NCI-H146 treated with DMSO at 0.1 percent for 48 hours (cell line): ENCODE results near the gene FOXD2.
"Not testable (repeated sequence)": the region's sequence is repeated elsewhere in the genome, so short reads cannot be mapped to it uniquely, and the experiment has no call there.

Source experiments
- DNase-seq: peaks from one replicate; lab custom pipeline; 2025; ENCODE audit not compliant: unreplicated experiment; lab: John Stamatoyannopoulos, UW

FOXD2 gene

DNA sequence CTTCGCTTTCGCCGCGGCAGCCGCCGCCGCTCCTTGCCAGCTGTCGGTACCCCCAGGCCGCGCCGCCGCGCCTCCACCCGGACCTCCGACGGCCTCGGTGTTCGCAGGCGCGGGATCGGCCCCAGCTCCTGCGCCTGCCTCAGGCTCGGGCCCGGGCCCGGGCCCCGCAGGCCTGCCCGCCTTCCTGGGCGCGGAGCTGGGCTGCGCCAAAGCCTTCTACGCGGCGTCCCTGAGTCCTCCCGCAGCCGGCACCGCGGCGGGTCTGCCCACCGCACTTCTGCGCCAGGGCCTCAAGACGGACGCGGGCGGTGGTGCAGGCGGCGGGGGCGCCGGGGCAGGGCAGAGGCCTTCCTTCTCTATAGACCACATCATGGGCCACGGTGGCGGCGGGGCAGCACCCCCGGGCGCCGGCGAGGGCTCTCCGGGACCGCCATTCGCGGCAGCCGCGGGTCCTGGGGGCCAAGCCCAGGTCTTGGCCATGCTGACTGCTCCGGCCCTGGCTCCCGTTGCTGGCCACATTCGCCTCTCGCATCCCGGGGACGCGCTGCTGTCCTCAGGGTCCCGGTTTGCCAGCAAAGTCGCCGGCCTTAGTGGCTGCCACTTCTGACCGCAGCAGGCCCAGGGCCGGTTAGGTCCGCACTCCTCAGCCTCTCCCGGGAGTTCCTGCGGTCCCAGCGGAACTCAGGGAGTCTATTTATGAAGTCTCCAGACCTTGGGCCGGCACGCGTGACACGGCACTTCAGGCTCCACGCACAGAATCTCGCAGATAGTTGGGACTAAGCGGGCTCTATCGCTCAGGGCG, 1.4 kb downstream of the FOXD2 start:
- no peak for DNase-seq

DNA sequence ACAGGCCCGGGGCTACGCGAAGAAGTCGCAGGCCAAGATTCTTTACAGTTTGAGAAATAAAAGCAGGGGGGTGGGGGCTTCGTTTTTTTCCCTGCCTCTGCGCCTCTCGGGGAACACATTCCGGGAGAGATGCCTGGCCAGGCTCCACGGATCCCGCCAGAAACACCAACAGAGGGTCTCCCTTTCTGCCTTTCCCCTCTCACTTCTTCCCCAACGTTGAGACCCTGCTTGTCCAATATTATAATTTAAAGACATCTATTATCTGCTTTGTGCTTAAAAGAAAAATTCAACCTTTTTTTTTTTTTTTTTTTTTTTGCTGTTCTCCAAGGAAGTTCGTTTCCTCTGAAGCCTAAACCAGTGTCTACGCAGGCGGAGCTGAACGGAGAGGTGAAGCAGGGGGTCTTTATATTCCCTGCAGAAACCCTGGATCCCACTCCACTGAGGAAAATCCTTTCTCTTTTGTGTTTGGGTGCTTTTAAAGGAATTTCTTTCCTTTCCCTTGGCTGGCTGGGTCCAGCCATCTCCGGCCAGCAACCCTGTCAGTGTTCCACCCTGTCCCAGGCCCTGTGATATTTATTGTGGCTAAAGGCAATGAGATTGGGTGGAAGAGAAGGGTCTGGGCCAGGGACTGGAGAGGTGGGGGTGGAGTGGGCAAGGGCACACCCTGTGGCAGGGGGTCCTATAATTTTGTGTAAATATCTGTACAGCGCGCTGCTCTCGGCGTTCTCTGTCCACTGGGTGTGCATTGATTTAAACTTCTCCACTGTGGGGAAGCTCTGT, 2.2 kb downstream of the FOXD2 start:
- no peak for DNase-seq

DNA sequence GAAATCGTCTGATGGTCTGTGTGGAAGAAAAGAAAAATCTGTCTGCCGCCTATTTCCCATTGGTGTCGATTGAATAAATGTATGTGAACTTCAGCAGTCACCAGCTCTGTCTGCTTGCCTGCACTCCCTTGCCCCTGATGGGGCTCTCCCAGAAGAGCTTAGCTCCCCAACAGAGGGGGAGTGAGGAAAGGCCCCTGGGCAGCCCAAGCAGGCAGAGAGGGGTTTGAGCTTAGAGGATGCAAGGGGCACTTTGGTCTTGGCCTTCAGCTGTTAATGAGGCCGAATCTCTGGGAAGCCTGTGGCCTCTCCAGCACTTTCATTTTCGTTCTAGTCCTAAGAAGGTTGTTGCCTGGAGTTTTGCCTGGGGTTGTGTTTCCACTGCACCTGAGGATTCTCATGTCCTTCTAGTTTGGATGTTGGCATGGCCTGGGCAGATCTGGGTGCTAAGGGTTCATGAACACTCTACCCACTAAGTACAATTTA, 2.8 kb downstream of the FOXD2 start:
- DNase-seq, result no peak

DNA sequence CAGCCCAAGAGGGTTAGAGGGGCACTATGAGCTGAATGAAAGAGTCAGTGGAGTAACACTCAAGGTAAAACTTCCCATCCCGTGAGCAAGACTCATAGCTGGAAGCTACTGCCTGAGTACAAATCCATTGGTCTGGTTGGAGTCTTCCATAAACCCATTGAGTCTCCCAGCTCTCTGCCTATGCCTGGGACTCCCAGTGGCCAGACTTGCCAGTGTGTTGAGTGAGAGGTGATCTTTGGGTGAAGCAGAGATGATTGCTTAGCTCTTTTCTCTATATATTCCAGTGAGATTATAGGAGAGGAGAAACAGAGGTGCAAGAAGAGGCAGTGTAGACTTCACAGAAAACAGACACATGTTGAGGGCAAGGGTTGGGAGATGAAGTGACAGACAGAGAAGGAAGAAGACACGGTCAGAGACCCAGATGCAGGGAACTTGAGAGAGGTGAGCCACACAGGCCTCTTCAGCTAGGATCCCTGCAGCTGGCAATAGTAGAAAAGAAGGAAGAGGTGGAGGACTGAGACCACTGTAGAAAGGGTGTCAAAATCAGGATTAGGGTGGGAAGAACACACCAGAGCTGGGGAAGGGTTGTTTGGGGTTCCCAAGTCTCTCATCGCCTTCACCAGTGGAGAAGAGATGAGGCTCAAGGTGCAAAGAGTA, 3.7 kb downstream of the FOXD2 start:
- DNase-seq, result no peak

- no peak for DNase-seq
Observed at GRCh38 chr1:47442202-47442601, 4.4 kb downstream of the FOXD2 start.

DNA sequence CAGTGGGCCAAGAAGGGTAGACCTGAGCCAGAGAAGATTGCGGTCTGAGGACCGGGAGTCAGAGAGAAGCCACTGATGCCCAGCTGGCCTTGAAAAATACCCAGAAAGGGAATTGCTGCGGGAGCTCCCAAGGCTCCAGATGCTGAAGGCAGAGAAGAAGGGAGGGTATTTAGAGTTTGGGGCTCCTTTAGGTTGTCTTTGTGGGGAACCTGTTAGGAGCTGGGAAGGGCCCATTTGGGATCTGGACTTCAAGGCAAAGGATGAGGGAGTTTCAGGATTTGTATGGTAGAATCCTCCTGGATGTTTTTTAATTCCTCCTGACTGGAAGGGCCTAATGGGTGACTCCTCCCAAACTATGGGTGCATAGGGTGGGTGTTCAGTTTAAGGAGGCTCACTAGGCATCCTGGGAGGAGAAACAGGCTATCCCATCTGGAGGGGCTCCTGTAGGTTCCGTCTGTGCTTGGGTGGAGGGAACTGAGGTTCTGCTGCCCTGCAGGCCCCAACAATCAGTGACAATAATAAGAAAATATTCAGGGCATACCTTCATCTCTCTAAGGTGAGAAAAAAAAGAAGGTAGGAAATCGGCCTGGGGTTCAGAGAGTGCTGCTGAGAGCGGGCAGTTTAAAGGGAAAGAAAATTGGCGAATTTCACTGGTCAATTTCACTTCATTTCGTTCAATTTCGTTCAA, 5.1 kb downstream of the FOXD2 start:
- DNase-seq, result no peak

DNA sequence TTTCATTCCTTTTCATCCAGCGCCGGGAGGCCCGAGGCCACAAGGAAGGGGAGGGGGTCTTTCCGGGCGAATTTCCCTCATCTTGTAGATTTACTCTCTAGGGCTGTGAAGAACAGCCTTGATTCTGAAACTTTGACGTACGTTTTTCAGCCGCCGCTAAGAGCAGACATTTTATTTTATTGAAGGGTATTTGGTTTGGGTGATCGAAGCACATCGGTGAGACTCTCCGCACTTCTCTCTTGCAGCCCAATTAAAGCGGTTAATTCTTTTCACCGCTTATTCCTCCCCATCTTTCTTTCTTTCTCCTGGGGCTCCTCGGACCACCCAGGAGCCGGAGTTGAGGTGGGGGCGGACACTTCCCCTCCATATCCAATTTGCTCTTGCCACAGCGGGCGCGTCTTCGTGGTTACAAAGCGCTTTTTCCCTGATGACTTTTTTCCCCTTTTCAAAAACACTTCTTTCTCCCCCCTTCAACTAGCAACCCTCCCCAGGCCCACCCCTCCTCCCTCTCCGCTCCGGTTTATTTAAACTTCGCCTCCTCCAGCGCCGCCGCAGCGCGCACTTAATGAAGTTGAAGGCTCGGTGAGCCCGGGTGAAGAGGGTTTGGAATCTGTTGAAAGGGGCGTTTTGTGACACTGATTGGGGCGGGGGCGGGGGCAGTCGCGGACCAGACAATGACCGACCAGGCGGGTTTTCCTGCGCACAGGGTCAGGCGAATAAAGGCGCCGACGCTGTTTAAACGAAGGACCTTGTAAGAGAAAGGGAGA, 5.9 kb downstream of the FOXD2 start:
- no peak for DNase-seq

DNA sequence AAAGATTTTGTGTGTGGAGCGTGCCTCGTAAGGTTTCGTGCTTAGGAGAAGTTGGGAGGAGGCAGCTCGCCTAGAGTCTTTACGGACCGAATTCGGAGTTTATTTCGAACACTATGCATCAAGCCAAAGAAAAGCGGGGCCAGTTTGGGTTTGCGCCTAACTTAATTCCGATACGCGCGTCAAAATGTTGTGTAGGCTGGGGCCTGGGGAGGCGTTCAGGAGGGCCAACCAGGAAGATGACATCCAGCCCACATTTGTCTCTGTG, 6.4 kb downstream of the FOXD2 start:
- no peak for DNase-seq

GRCh38 chr1:47444562-47445465, 7.0 kb downstream of the FOXD2 start:
- no peak for DNase-seq

DNA sequence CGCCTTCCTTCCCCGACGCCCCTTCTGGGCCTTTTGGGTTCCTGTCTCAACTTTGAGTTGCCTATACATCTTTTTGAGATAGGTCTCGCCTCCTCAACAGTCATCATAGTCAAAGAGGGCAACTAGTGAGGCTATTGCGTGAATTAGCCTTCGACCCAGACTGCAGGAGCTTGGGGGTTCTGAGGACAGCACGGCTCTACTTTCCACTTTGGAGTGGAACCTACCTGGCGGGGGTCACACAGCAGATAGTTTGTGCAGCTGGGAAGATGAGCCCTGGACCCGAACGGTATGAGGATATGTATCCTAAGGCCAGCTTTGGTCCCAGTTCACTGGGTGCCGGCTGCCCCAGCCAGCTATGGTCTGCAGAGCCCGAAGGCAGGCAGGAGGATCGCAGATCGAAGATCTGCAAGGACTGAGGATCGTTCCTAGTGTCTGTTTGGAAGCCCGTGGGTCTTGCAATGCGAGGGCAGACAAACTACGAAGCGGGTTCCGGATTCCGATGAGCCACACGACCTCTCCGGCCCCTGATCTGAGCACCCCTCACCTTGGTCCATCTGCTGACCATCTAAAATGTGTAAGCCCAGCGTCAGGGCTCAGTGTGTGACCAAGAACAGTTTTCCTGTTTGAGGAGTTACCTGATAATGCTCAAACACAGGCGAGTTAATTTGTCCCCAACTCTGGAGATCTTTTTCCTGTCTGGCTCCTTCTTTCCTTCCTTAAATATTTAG, 8.1 kb downstream of the FOXD2 start:
- no peak for DNase-seq

GRCh38 chr1:47448462-47449222, 10.8 kb downstream of the FOXD2 start:
- DNase-seq, result no peak

GRCh38 chr1:47449822-47450552, 12.1 kb downstream of the FOXD2 start:
- no peak for DNase-seq

- DNase-seq, result no peak
Observed at GRCh38 chr1:47450606-47451005, 12.8 kb downstream of the FOXD2 start.

DNA sequence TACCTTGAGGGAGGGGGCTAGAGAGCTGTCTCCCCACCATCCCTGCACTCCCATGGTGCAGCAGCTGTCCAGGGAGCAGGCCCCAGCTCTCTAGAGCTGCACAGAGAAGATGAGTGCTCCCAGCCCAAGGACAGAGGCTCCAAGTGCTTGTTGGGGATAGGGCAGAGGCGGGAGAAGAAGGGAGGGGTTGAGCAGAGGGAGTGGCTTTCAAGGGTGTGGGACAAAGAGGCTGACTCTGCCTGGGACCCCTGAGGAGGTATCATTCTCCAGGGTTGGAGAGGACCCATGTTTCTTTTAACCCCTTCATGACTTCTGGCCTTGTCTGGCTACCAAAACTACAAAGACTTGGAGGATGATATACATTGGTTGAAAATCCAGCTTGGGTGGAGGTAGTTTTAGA, 14.6 kb downstream of the FOXD2 start:
- DNase-seq, result no peak

DNA sequence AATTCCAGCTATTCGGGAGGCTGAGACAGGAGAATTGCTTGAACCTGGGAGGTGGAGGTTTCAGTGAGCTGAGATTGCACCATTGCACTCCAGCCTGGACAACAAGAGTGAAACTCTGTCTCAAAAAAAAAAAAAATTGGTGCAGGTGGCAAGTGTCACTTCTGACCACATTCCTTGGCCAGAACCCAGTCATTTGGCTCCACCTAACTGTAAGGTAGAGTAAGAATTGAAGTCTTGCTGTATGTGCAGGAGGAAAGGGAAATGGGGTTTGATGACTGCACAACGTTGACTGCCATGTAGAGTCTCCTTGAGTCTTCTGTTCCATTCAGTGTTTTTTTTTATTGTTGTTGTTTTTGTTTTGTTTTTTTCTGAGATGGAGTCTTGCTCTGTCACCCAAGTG, 16.1 kb downstream of the FOXD2 start:
- DNase-seq, result not testable (repeated sequence)

- DNase-seq, result no peak
Observed at GRCh38 chr1:47456250-47456649, 18.4 kb downstream of the FOXD2 start.

- DNase-seq, result not testable (repeated sequence)
Observed at GRCh38 chr1:47457547-47457946, 19.7 kb downstream of the FOXD2 start.
